HFF-Myc (cell line): ENCODE results near the gene CCDC86.
"Not testable (repeated sequence)": the region's sequence is repeated elsewhere in the genome, so short reads cannot be mapped to it uniquely, and the experiment has no call there.

Source experiments
- DNase-seq: peaks from one replicate; pipeline ENCODE4 v3.0.0-alpha.2; 2011; ENCODE audit warnings: low read depth; ENCODE audit errors: extremely low read depth
- H3K4me3 ChIP-seq: replicated peaks from 2 replicates; pipeline ENCODE4 v1.5.1; 2011; ENCODE audit warnings: low read depth, mild to moderate bottlenecking, control low read depth, low read length
- CTCF ChIP-seq: IDR thresholded peaks from 2 replicates; pipeline ENCODE4 v1.5.1; 2012; ENCODE audit warnings: mild to moderate bottlenecking, low read depth, low read length, control low read depth; ENCODE audit errors: missing control alignments

CCDC86 gene

DNA sequence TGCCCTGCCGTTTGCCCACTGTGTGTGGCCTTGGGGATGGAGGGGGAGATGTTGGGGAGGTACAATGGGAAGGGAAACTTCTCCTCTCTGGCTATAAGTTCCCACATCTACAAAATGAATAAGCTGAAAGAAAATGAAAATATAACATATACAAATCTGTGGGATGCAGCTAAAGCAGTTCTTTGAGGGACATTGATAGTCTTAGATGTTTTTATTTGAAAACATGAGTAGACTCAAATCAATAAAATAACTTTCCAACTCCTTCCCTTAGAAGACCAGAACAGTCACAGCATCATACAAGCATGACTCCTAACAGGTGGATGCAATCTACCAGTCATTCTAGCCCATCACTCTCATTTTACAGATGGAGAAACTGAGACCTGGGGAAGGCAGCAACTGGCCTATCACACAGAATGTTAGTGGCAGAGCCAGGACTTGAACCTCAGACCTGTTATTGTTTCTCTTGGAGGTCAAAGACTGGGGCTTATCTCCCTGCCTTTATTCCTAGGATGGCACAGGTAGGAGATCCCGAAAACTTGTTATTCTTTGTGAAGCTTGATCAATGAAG, 25.2 kb upstream of the CCDC86 start:
- no peak overlapping the region for H3K4me3 ChIP-seq
- no peak for TF ChIP-seq CTCF
- no peak for DNase-seq

- no peak for DNase-seq
- H3K4me3 ChIP-seq, result no peak overlapping the region
- no peak for TF ChIP-seq CTCF
Observed at GRCh38 chr11:60818057-60818456, 23.9 kb upstream of the CCDC86 start.

GRCh38 chr11:60821827-60822599, 19.9 kb upstream of the CCDC86 start:
- no peak for TF ChIP-seq CTCF
- no peak for DNase-seq

DNA sequence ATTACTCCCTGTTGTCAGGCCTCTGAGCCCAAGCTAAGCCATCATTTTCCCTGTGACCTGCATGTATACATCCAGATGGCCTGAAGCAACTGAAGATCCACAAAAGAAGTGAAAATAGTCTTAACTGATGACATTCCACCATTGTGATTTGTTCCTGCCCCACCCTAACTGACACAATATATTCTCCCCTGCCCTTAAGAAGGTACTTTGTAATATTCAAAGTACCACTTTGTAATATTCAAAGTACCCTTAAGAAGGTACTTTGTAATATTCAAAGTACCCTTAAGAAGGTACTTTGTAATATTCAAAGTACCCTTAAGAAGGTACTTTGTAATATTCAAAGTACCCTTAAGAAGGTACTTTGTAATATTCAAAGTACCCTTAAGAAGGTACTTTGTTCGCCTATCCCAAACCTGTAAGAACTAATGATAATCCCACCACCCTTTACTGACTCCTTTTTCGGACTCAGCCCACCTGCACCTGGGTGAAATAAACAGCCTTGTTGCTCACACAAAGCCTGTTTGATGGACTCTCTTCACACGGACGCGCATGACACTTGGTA, 18.1 kb upstream of the CCDC86 start:
- not testable (repeated sequence) for H3K4me3 ChIP-seq, DNase-seq

More at GRCh38 chr11:60821827-60822599, 19.9 kb upstream of the CCDC86 start:
- H3K4me3 ChIP-seq, result no peak overlapping the region

DNA sequence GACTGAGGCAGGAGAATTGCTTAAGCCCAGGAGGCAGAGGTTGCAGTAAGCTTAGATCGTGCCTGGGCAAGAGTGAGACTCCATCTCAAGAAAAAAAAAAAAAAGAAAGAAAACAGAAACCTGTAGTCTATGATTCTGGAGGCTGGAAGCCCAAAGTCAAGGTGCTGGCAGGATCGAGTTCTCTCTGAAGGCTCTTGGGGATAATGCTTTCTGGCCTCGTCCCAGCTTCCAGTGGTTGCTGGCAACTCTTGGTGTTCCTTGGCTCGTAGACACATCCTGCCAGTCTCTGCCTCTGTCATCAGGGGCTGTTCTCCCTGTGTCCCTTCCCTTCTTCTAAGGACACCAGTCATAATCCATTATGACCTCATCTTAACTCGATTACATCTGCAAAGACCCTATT, 16.8 kb upstream of the CCDC86 start:
- TF ChIP-seq CTCF, result no peak
- no peak for DNase-seq
- no peak overlapping the region for H3K4me3 ChIP-seq

GRCh38 chr11:60825790-60826189, 16.1 kb upstream of the CCDC86 start:
- no peak for TF ChIP-seq CTCF
- H3K4me3 ChIP-seq, result no peak overlapping the region
- DNase-seq, result no peak

DNA sequence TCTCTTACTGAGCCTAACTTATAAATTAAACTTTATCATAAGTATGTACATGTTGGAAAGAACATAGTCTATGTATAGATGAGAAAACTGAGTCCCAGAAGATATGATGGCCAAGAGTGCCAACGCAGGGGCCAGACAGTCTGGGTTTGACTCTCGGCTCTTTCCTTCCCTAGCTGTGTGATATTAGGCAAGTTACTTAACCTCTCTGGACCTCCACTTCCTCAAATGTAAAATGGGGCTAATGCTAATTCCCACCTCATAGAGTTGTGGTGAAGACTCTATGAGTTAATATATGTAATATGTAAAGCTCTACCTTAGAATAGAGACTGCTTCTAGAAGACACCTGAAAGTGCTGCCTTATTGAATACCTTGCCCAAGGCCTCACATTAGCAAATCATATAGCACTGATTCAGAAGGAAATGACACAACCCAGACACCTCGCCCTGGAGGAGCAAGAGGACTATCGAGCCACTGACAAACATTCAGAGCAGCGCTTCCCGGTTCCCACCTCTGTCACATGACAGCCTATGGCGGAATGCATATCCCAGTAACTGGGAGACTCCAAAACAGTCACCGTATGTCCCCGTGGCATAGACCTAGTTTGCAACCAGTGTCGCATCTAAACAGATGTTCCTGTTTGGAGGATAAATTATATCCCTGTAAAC, 11.3 kb upstream of the CCDC86 start:
- no peak for TF ChIP-seq CTCF
- no peak overlapping the region for H3K4me3 ChIP-seq
- no peak for DNase-seq
